ENCODE results near the gene UGT3A2. TPM values are rescaled to one million over a fixed set of nuclear protein-coding genes. Genes with fewer than 3 reads are reported as not detected.
"Not testable (repeated sequence)": the region's sequence is repeated elsewhere in the genome, so short reads cannot be mapped to it uniquely, and the experiment has no call there.

UGT3A2 gene
- total RNA-seq, 4 donors from 2014 or later: not detected

GRCh38 chr5:36027711-36028110 lies 39.0 kb downstream of the UGT3A2 start:
- TF ChIP-seq CTCF (IDR thresholded peaks at IDR 0.05): no peak
- no peak for DNase-seq (ENCODE audit: low spot score)
- no peak for ATAC-seq (ENCODE audit: low FRiP score)

- no peak for TF ChIP-seq CTCF (IDR thresholded peaks at IDR 0.05)
- no peak for DNase-seq (ENCODE audit: low spot score)
- ATAC-seq (ENCODE audit: low FRiP score): no peak
These were observed 39.8 kb downstream of the UGT3A2 start for GRCh38 chr5:36026706-36027465.

- ATAC-seq (ENCODE audit: low FRiP score); DNase-seq (ENCODE audit: low spot score): not testable (repeated sequence)
These were observed 44.4 kb downstream of the UGT3A2 start for GRCh38 chr5:36022246-36022645.

GRCh38 chr5:36019584-36019983 lies 47.1 kb downstream of the UGT3A2 start:
- DNase-seq (ENCODE audit: low spot score): not testable (repeated sequence)

GRCh38 chr5:36017622-36018021 lies 49.1 kb downstream of the UGT3A2 start:
- TF ChIP-seq CTCF (IDR thresholded peaks at IDR 0.05): no peak
- ATAC-seq (ENCODE audit: low FRiP score) (no peak), DNase-seq (ENCODE audit: low spot score) (no peak)

More at GRCh38 chr5:36019584-36019983, 47.1 kb downstream of the UGT3A2 start:
- ATAC-seq (ENCODE audit: low FRiP score): not testable (repeated sequence)

GRCh38 chr5:36017004-36017403 lies 49.7 kb downstream of the UGT3A2 start:
- DNase-seq (ENCODE audit: low spot score): no peak
- ATAC-seq (ENCODE audit: low FRiP score): no peak
- no peak for TF ChIP-seq CTCF (IDR thresholded peaks at IDR 0.05)

GRCh38 chr5:36013182-36013581 lies 53.5 kb downstream of the UGT3A2 start:
- no peak for TF ChIP-seq CTCF (IDR thresholded peaks at IDR 0.05)
- ATAC-seq (ENCODE audit: low FRiP score) (no peak), DNase-seq (ENCODE audit: low spot score) (no peak)

- ATAC-seq (ENCODE audit: low FRiP score) (no peak), DNase-seq (ENCODE audit: low spot score) (no peak)
- TF ChIP-seq CTCF (IDR thresholded peaks at IDR 0.05): no peak
These were observed 57.0 kb downstream of the UGT3A2 start for GRCh38 chr5:36009698-36010097.

All from omental fat pad (tissue), 4 donors.